GM12892 (cell line): Measurements from ENCODE around the gene SCRN3.

Source experiments
- POLR2A ChIP-seq: IDR thresholded peaks from 2 replicates; pipeline ENCODE4 v1.6.1; 2011; ENCODE audit warnings: low read depth, low read length, control low read depth
- POLR2AphosphoS5 ChIP-seq: IDR thresholded peaks from 2 replicates; pipeline ENCODE4 v1.6.1; 2011; ENCODE audit warnings: low read depth, low read length, control low read depth
- TAF1 ChIP-seq: IDR thresholded peaks from 2 replicates; pipeline ENCODE4 v1.6.1; 2011; ENCODE audit warnings: low read depth, mild to moderate bottlenecking, control low read depth, low read length, borderline replicate concordance

- TF ChIP-seq POLR2AphosphoS5: no peak
- no peak for TF ChIP-seq POLR2A
- TF ChIP-seq TAF1: no peak
Measured at GRCh38 chr2:174400853-174401252, 5.3 kb downstream of the SCRN3 start.
